ENCODE results near the gene KAZN.

Gene KAZN

DNA sequence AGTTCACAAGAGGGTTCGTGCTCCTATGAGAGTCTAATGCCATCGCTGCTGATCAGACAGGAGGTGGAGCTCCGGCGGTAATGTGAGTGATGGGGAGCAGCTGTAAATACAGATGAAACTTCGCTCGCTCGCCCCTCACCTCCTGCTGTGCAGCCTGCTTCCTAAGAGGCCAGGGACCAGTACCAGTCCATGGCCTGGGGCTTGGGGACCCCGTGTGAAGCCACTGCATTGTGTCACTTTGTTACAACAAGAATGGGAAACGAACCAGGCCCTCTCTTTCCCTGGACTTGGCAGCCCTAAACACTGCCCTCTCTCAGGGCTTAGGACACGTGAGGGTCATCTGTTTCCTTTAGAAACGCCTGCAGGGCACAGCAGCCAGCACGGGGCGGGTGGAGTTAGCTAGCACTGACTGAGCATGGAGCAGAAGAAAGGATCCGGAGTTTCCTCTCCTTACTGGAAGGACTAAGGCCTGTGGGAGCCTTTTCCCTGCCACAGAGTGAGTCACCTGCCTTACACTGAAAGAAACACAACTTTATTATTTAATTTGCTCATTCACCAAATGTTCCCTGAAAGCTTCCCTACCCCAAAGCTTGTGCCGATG, 369.9 kb downstream of the KAZN start:
- TF ChIP-seq, protein P1, sequence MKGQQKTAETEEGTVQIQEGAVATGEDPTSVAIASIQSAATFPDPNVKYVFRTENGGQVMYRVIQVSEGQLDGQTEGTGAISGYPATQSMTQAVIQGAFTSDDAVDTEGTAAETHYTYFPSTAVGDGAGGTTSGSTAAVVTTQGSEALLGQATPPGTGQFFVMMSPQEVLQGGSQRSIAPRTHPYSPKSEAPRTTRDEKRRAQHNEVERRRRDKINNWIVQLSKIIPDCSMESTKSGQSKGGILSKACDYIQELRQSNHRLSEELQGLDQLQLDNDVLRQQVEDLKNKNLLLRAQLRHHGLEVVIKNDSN (IDR thresholded peaks at IDR 0.05): no peak
- TF ChIP-seq CEBPB (IDR thresholded peaks at IDR 0.05) (no peak), TEAD4 (IDR thresholded peaks at IDR 0.05) (no peak), ZBTB7A (IDR thresholded peaks at IDR 0.05; ENCODE audit: low read depth) (no peak), YY1 (IDR thresholded peaks at IDR 0.05; ENCODE audit: low read depth) (no peak), EP300 (IDR thresholded peaks at IDR 0.05; ENCODE audit: borderline replicate concordance) (no peak), EGR1 (IDR thresholded peaks at IDR 0.05) (no peak), CREB1 (IDR thresholded peaks at IDR 0.05; ENCODE audit: low read depth) (no peak), NFIC (IDR thresholded peaks at IDR 0.05) (no peak), RAD21 (IDR thresholded peaks at IDR 0.05; ENCODE audit: low read depth) (no peak), TCF12 (IDR thresholded peaks at IDR 0.05; ENCODE audit: low read depth) (no peak), FOXM1 (IDR thresholded peaks at IDR 0.05; ENCODE audit: borderline replicate concordance, low read depth) (no peak), TAF1 (IDR thresholded peaks at IDR 0.05; ENCODE audit: low read depth) (no peak)
- TF ChIP-seq, protein P2, sequence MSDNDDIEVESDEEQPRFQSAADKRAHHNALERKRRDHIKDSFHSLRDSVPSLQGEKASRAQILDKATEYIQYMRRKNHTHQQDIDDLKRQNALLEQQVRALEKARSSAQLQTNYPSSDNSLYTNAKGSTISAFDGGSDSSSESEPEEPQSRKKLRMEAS (IDR thresholded peaks at IDR 0.05): no peak
- TF ChIP-seq, protein P3, sequence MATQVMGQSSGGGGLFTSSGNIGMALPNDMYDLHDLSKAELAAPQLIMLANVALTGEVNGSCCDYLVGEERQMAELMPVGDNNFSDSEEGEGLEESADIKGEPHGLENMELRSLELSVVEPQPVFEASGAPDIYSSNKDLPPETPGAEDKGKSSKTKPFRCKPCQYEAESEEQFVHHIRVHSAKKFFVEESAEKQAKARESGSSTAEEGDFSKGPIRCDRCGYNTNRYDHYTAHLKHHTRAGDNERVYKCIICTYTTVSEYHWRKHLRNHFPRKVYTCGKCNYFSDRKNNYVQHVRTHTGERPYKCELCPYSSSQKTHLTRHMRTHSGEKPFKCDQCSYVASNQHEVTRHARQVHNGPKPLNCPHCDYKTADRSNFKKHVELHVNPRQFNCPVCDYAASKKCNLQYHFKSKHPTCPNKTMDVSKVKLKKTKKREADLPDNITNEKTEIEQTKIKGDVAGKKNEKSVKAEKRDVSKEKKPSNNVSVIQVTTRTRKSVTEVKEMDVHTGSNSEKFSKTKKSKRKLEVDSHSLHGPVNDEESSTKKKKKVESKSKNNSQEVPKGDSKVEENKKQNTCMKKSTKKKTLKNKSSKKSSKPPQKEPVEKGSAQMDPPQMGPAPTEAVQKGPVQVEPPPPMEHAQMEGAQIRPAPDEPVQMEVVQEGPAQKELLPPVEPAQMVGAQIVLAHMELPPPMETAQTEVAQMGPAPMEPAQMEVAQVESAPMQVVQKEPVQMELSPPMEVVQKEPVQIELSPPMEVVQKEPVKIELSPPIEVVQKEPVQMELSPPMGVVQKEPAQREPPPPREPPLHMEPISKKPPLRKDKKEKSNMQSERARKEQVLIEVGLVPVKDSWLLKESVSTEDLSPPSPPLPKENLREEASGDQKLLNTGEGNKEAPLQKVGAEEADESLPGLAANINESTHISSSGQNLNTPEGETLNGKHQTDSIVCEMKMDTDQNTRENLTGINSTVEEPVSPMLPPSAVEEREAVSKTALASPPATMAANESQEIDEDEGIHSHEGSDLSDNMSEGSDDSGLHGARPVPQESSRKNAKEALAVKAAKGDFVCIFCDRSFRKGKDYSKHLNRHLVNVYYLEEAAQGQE (IDR thresholded peaks at IDR 0.05; ENCODE audit: low read depth): no peak

DNA sequence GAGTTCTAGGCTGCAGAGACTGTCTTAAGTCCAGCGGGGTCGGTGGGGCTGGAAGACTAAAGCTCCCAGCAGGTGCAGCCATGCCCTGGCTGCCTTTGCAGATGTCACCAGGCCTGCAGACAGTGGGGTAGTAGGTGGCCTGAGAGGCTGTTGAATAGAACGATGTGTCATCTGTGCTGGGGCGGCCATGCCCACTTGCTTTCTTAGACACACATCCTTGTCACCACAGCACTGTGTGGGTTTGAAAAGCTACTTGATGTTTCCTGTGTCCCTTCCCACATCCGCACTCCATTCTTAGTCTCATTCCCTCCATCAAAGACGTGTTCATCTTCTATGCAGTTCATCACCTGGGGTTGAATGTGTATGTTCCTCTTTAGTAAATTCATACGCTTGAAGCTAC, 370.5 kb downstream of the KAZN start:
- TF ChIP-seq NFIC (IDR thresholded peaks at IDR 0.05): no peak
- TF ChIP-seq TCF12 (IDR thresholded peaks at IDR 0.05; ENCODE audit: low read depth): no peak
- no peak for TF ChIP-seq FOXM1 (IDR thresholded peaks at IDR 0.05; ENCODE audit: borderline replicate concordance, low read depth)
- no peak for TF ChIP-seq CREB1 (IDR thresholded peaks at IDR 0.05; ENCODE audit: low read depth)
- no peak for TF ChIP-seq YY1 (IDR thresholded peaks at IDR 0.05; ENCODE audit: low read depth)
- TF ChIP-seq, protein P2 (IDR thresholded peaks at IDR 0.05): no peak
- no peak for TF ChIP-seq TAF1 (IDR thresholded peaks at IDR 0.05; ENCODE audit: low read depth)
- no peak for TF ChIP-seq TEAD4 (IDR thresholded peaks at IDR 0.05)
- TF ChIP-seq, protein P1 (IDR thresholded peaks at IDR 0.05): no peak
- no peak for TF ChIP-seq CEBPB (IDR thresholded peaks at IDR 0.05)
- TF ChIP-seq RAD21 (IDR thresholded peaks at IDR 0.05; ENCODE audit: low read depth): no peak
- no peak for TF ChIP-seq EP300 (IDR thresholded peaks at IDR 0.05; ENCODE audit: borderline replicate concordance)
- TF ChIP-seq ZBTB7A (IDR thresholded peaks at IDR 0.05; ENCODE audit: low read depth): no peak
- TF ChIP-seq, protein P3 (IDR thresholded peaks at IDR 0.05; ENCODE audit: low read depth): no peak
- TF ChIP-seq EGR1 (IDR thresholded peaks at IDR 0.05): no peak

DNA sequence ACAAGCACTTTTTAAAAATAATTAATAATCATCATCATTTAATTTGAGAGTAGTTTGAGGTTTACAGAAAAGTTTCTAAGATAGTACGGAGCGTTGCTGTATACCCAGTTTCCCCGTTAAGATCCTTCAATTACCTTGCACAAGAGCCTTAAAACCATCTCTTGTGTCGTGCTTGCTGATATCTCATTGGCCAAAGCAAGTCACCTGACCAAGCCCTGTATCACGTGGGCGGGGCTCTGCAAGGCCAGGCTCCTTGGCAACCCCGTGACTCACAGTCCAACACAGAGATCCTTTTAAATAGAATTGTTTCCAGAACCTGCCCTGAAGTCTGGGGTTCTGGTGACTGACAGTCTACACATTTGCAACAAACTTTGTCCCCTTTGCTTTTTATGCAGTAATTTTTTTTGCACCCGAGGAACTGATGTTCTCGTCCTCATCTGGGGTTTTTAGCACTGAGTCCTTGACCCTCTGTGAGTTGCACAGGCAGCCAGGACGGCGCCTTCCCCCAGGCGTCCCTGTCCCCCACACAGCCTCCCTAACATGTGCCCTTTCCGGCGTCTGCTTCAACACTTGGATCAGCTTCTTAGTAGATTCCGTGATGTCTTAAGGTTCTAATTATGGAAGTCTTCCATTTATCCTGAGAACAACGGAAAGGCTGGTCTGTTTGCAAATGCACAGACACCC, 371.8 kb downstream of the KAZN start:
- TF ChIP-seq RAD21 (IDR thresholded peaks at IDR 0.05; ENCODE audit: low read depth) (no peak), TAF1 (IDR thresholded peaks at IDR 0.05; ENCODE audit: low read depth) (no peak), YY1 (IDR thresholded peaks at IDR 0.05; ENCODE audit: low read depth) (no peak), EGR1 (IDR thresholded peaks at IDR 0.05) (no peak), CEBPB (IDR thresholded peaks at IDR 0.05) (no peak)
- TF ChIP-seq, protein P2 (IDR thresholded peaks at IDR 0.05): peak; percentile 67
- TF ChIP-seq, protein P1 (IDR thresholded peaks at IDR 0.05): peak; percentile 97

DNA sequence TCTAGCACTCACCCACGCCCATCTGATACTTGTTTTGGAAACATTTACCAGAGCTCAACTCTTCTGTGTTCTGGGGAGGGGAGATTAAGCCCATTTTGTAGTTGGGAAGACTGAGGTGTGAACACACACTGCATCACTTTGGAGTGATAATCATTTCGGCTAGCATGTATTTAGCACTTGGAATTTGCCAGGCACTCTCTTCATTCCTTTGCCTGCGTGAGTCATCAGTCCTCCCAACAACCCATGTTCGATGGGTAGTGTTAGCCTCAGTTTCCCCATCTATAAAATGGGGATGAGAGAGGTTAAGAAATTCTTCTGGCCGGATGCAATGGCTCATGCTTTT, 372.3 kb downstream of the KAZN start:
- no peak for TF ChIP-seq TAF1 (IDR thresholded peaks at IDR 0.05; ENCODE audit: low read depth)
- TF ChIP-seq CREB1 (IDR thresholded peaks at IDR 0.05; ENCODE audit: low read depth): no peak
- no peak for TF ChIP-seq NFIC (IDR thresholded peaks at IDR 0.05)

DNA sequence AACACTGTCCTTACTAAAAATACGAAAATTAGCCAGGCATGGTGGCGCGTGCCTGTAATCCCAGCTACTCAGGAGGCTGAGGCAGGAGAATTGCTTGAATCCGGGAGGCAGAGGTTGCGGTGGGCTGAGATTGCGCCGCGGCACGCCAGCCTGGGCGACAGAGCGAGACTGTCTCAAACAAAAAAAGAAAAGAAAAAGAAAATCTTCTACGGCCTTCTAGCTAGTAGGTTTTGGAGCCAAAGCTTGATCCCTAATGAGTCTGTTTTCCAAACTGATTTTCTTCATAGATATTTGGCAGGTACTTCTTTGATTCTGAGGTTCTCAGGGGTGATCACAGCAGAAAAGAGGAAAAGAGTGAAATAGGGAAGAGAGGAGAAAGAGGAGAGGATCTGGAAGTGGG, 372.7 kb downstream of the KAZN start:
- TF ChIP-seq NFIC (IDR thresholded peaks at IDR 0.05) (no peak), TAF1 (IDR thresholded peaks at IDR 0.05; ENCODE audit: low read depth) (no peak), TCF12 (IDR thresholded peaks at IDR 0.05; ENCODE audit: low read depth) (no peak), ZBTB7A (IDR thresholded peaks at IDR 0.05; ENCODE audit: low read depth) (no peak), FOXM1 (IDR thresholded peaks at IDR 0.05; ENCODE audit: borderline replicate concordance, low read depth) (no peak), RAD21 (IDR thresholded peaks at IDR 0.05; ENCODE audit: low read depth) (no peak), TEAD4 (IDR thresholded peaks at IDR 0.05) (no peak), YY1 (IDR thresholded peaks at IDR 0.05; ENCODE audit: low read depth) (no peak)
- TF ChIP-seq, protein P1 (IDR thresholded peaks at IDR 0.05): no peak
- TF ChIP-seq, protein P3 (IDR thresholded peaks at IDR 0.05; ENCODE audit: low read depth): no peak
- TF ChIP-seq, protein P2 (IDR thresholded peaks at IDR 0.05): no peak
